ENCODE data around the gene CKLF.
"Not testable (repeated sequence)": the region's sequence is repeated elsewhere in the genome, so short reads cannot be mapped to it uniquely, and the experiment has no call there.

Gene CKLF

DNA sequence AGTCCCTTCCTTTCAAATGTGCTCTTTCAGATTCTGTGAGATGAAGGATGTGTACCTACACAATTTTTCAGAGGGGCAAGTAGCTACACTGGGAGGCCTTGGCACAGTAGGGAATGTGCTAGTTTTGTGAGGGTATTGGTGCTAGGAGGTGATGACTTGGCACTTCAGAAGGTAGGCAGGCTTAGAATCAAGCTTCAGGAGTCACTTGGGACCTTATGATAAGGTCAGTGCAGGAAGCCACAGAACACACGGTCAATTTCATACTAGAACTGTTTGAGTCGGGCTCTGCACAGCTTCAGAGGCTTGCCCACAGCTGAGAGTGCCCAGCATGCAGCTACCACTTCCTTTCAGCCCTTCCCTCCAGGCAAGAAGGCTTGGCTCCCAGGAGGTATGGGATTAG is 20.0 kb downstream of the CKLF start:
- no peak for DNase-seq

DNA sequence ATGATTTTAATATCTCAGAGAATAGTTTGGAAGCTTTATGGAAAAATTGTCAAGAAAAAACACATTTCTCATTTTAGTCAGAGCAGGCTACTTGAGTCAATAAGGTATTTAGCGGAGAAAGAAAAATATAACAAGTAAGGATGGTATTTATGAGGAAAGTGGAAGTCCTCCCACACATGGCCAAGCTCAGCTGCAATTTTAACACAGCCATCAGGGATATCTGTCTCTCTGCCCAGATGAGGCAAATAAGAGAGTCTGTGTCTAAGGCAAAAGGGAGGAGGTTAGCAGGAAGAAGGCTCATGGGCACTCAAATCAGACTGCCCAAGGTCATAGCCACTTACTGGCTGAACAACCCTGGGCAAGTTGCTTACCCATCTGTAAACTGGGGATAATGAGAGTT is 21.7 kb downstream of the CKLF start:
- DNase-seq: no peak

DNA sequence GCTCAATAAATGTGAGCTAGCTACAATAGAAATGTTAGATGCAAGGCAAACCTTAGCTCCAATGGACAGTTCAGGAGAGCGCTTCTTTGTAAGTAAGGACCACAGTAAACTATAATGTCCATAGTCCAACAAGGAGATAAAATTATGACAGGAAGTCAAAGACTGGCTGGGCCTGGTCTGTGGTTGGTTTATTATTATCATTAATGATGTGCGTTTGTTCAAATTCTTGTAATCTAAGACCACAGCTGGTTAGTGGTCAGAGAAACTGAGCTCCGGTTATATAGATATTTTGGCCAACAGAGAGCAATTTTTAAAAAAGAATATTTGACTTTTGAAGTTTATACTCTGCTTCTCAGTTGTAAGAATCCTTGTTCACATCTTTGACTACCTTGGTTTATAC is 22.2 kb downstream of the CKLF start:
- DNase-seq: no peak

DNA sequence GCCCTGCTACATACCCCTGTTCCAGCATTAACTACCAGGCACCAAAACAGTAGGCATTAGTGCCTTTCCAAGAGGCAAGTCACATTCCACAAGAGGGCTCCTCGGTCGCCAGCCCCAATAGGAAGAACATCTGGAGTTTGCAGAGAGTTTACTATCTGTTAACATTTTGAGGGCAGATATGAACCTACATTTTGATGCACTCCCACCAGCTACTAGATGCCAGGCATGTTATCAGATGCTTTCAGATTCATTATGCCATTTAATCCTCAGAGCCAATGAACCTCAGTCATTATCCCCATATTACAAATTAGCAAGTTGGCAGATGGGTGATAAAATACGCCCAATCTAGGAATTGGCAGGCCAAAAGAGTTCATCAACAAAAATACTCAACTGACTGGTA is 22.7 kb downstream of the CKLF start:
- DNase-seq: no peak

DNA sequence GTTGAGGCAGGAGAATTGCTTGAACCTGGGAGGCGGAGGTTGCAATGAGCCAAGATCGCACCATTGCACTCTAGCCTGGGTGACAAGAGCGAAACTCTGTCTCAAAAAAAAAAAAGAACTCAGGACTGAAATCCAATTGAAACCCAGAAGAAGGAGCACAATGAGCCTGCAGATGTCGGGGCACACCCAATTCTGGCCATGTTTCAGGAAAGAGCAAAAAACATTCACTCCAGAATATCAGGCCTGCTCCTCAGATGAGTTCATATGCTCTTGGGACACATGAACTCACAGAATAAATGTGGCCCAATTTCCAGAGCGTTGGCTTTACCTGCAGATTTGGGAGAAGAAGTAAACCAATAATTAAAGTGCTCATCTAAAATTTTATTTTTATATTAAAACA is 23.9 kb downstream of the CKLF start:
- DNase-seq: no peak

DNA sequence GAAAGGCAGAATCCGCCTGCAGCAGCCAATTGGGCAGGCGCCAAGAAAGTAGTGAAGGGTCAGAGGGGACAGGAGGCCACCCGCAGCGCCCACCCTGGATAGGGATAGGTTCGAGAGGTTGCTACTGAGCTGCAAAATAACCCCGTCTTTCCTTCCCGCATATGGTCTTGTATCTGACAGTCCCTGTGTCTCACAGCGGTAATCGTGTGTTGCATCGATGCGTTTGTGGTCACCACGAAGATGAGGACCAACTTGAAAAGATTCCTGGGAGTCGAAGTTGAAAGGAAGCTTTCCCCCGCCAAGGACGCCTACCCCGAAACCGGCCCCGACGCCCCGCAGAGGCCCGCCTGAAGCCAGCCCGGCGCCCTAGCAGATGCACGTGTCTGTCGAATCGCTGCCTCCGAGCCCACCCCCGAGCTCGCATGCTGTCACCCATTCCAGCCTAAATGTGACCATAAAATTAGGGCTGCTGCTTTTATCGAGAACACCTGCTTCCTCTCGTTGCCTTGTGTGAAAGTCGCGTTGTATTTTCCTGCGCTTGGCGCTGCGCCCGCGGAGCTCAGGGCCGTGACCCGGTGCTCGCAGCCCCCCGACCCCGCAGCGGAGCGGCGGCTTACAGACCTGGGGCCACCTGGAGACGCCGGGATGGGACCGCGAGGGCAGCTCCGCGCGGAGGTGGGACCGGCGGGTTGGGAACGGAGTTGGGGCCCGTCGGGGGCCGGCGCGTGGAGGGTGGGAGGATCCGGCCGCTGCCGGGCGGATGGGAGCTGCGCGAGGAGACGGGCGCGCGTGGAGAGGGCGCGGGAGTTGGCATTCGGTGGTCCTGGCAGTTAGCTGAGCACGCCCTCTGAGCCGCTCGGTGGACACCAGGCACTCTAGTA is 26.5 kb downstream of the CKLF start, which contains the start of gene CMTM2:
Gene CMTM2 (plus strand): TSS at position 813 of the 881 bp plus-strand sequence. CDS start 145 bp downstream, outside the sequence.
- no peak for DNase-seq

- DNase-seq: no peak
These were observed 28.3 kb downstream of the CKLF start for GRCh38 chr16:66580605-66581209.

DNA sequence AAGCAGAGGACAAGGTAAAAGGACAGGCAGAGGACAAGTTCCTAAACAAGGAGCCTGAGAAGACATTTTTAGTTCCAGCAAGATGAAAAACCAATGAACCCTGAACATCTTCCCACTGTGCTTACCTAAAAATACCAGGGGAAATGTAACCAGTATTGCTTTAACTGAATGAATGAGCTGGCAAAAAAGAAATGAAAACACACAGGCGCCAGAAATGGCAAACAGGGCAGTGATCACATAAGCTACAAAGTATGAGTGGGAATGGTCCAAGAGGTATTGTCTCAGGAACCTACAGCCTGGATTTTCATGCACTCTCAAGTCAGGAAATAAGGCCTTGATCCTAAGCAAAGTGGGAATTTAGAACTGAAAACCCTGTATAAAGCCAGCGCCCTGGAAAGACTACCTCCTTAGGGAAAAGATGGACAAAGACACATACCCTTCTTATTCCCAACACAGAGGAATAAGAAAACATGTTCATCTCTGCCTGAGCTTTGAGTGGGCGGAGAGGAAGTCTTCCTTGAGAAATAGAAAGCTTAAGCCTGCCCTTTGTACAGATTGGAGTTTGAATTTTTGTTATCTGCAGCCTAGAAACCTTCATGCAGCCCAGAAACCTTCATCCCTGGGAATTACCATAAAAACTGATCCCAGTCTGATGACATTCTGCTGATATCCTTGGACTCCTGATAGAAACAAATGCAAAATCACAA is 29.0 kb downstream of the CKLF start:
- no peak for DNase-seq

DNA sequence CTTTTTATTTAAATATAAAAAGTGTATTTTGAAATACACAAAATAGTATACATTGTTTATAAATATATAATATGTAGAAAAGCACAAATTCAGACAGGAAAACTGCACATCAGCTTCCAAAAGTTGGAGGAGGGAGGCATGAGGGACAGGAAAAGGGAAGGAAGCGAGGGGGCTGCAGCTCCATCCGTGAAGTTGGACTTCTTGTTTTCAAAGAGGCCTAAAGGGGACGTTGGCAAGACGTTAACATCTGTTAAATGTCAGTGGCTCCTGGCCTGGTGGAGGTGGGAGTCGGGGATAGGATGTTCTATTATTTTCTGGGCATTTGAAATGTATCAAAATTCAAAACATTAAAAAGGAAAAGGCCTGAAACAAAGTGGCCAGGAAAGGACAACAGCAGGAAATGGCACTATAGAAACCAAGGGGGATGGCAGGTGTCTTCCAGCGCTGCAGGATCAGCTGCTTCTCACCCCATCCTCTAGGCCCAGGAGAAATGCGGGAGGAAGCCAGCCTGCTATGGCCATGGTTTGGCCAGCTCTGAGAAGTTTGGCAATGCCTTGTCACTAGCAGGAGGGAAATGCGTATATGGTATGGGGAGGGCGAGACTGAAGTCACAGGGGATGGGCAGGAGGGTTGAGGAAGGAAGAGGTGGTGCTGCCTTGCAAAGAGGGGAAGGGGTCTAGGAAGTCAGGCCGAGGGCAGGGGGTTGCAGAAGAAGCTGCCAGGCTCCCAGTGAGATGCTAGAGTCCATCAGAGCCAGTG is 33.3 kb downstream of the CKLF start:
- DNase-seq: no peak

DNA sequence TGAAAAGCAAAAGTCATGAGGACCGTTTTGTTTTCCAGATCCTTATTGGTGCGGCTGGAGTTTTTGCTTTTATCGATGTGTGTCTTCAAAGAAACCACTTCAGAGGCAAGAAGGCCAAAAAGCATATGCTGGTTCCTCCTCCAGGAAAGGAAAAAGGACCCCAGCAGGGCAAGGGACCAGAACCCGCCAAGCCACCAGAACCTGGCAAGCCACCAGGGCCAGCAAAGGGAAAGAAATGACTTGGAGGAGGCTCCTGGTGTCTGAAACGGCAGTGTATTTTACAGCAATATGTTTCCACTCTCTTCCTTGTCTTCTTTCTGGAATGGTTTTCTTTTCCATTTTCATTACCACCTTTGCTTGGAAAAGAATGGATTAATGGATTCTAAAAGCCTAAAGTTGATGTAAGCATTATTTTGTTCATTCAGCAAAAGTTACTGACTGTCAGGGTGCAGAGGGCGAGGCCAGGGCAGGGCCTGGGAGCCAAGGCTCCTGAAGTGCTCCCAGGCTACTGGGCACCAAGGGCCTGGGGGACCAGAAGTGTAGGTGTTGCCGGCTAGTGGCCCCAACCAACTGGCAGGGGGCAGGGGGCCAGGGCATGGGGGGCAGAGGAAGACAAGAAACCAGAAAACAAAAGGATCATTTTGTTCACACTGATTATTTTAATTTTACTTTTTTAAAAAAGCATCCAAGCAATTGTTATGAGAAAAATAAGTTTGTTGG is 35.7 kb downstream of the CKLF start:
- DNase-seq: no peak

DNA sequence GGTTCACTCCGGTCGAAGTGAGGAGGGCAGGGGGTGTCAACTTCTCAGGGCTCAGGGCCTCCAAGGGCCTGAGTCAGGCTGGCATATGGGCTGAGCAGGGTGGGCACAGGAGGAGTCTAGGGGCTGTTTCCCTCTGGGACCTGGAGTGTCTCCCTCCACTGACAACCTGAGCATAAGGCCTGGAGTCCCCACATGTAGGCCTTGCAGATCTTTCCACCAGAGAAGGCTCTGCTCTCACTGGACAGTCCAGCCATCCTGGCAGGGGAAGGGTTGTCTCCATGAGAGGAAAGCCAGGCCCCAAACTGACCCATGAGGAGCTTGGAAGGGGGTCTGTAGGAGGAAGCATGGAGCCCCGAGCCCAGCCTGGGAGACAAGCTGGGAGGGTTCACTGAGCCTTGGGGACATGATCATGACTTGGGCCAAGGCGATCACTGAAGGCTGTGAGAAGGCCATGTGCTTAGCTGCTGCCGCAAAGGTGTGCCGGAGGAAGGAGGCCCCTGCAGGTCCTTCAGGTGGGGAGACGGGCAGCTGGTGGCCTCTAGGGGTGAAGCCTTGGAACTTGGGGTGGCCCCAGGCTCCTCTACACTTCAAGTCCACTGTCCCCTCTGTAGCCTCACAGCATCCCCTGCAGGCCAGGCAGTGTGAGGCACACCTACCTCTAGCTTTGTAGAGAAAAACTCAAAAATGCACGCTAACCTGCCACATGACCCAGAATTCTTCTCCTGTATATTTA is 36.8 kb downstream of the CKLF start:
- no peak for DNase-seq

DNA sequence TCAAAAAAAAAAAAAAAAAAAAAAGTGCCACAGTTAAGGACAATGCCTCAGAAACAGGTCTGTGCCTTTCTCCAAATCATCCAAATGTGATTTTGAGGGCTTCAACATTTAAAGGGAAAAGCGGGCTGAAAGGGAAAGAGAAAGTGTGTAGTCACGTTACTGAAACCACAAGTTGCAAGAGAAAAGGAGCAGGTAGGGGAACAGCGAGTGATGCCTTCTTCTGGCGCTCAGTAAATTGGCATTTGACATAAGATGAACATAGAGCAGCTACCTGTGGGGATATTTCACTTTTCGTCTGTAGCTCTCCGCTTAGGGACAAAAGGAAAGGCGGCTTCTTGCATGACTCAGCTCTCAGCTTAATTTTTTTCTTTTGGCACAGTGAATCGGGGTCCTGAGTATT is 37.9 kb downstream of the CKLF start:
- DNase-seq: no peak

DNA sequence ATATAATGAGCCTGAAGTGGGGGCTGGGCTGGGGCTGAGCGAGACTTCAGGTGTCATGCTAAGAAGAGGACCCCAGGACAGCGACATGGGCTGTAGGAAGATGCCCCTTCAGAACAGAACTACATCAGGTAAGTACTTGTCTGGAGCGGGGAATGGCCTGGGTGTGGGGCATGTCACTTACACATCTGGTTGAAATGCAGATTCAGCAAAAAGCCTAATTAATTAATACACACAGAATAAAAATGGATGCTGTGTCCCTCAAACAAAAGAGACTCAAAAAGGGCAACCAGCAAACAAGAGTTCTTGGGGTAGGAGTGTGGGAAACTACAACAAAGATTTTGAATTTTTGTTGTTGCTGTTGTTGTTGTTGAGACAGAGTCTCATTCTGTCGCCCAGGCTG is 38.6 kb downstream of the CKLF start:
- DNase-seq: no peak

DNA sequence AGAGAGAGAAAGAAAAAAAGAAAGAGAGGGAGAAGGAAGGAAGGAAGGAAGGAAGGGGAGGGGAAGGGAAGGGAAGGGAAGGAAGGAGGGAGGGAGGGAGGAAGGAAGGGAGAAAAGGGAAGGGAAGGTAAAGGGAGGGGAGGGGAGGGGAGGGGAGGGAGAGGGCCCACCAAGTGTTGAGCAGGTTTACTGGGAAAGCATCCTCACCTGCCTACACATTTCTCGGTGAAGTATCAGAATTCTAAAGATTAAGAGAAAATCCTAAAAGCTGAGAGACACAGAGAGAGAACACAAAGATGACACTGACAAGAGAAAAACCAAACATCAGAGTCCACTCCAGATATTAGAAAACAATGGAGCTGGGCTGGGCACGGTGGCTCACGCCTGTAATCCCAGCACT is 39.9 kb downstream of the CKLF start:
- DNase-seq: no peak

- no peak for DNase-seq
These were observed 40.4 kb downstream of the CKLF start for GRCh38 chr16:66592814-66593213.

- DNase-seq: no peak
These were observed 42.4 kb downstream of the CKLF start for GRCh38 chr16:66594739-66595138.

GRCh38 chr16:66596559-66596958 is 44.2 kb downstream of the CKLF start:
- not testable (repeated sequence) for DNase-seq

DNA sequence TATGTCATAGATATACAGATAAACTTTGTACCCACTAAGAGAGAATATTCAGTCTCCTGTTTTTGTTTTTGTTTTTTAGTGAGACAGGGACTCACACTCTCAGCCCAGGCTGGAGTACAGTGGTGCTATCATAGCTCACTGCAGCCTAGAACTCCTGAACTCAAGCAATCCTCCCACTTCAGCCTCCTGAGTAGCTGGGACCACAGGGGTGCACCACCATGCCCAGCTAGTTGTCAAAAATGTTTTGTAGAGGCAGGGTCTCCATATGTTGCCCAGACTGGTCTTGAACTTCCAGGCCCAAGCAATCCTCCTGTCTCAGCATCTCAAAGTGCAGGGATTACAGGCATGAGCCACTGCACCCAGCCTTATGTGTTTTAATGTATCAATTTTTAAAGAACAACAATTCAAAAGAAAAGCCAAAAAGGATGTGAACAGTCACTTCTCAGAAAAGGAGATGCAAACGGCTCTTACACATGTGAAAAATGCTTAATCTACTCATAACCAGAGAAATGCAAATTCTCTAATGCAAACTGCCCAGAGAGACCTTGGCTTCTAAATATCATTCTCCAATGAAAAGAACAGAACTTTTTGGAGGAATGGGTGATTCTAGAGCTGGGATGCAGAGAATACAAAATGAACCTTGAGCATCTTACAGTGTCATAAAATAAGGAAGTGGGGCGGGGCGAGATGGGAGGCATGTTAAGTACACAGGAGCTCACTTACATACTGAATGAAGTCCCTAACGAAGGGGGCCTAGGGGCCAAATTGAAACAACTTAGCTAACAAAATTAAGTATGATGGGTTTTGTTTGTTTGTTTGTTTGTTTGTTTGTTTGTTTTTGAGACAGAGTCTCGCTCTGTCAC is 44.8 kb downstream of the CKLF start:
- no peak for DNase-seq

GRCh38 chr16:66598111-66598510 is 45.7 kb downstream of the CKLF start:
- DNase-seq: no peak

GRCh38 chr16:66599726-66600125 is 47.4 kb downstream of the CKLF start:
- DNase-seq: no peak

- DNase-seq: no peak
These were observed 48.1 kb downstream of the CKLF start for GRCh38 chr16:66600477-66600876.

Measured in cortex of kidney (tissue), 1 donor.